ENCODE results near the gene P2RX3.

DNA sequence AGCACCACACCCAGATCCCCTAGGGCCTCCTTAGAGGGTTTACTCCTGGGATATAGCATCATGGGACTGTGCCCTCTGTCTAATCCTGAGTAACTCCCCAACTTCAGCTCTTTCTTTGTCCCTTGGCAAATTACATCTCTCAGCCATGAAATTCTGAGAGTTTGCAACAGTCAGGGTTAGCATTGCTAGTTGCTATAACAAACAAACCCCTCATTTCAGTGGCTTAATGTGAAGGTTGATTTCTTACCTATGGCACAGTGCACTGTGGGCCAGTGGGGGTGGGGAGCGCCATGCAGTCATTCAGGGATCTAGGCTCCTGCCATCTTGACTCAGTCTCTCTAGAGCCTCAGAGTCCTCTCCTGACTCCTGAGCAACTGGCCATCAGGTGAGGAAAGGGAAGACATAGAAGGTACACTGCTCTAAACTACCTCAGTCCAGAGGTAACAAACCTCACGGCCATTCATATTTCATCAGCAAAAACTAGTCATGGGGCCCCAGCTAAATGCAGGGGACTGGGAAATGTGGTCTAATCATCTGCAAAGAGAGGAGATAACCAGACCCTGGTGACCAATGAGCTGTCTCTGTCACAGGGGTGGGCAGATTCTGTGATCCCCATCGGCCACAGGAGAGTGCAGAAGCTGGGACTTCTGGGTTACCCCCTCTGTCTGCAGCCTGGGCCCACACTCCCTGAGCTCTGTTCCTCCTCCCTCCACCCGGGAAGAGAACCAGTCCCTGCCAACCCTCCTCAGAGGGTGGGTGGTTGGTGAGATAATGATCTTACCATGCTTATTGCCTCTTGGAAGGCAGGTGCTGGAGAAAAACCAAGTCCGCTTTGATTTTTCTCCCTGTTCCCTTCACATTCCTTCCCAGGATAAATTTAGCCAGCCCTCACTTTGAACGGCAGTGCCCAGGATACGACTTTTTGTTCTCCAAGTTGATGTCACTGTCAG lies 25.3 kb downstream of the P2RX3 start:
- TF ChIP-seq, protein P1, sequence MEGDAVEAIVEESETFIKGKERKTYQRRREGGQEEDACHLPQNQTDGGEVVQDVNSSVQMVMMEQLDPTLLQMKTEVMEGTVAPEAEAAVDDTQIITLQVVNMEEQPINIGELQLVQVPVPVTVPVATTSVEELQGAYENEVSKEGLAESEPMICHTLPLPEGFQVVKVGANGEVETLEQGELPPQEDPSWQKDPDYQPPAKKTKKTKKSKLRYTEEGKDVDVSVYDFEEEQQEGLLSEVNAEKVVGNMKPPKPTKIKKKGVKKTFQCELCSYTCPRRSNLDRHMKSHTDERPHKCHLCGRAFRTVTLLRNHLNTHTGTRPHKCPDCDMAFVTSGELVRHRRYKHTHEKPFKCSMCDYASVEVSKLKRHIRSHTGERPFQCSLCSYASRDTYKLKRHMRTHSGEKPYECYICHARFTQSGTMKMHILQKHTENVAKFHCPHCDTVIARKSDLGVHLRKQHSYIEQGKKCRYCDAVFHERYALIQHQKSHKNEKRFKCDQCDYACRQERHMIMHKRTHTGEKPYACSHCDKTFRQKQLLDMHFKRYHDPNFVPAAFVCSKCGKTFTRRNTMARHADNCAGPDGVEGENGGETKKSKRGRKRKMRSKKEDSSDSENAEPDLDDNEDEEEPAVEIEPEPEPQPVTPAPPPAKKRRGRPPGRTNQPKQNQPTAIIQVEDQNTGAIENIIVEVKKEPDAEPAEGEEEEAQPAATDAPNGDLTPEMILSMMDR (IDR thresholded peaks at IDR 0.05) = no peak
- no peak for TF ChIP-seq POLR2AphosphoS5 (IDR thresholded peaks at IDR 0.05)

Data from prostate gland (tissue), 2 donors.